GM12878 (cell line): ENCODE measurements around the gene ZNF687. TPM values are rescaled to one million over a fixed set of nuclear protein-coding genes. Genes with fewer than 3 reads are reported as not detected.

ENCODE experiments used
- FOXM1 ChIP-seq: IDR thresholded peaks from 2 replicates; pipeline ENCODE4 v1.6.1; 2012; ENCODE audit warnings: low read depth, mild to moderate bottlenecking, inconsistent platforms, low read length, moderate library complexity
- IKZF1 ChIP-seq: fragments of 450-650 bp; conservative IDR thresholded peaks from 2 replicates; pipeline ENCODE4 v1.6.1; 2017; ENCODE audit warnings: antibody characterized with exemption, mild to moderate bottlenecking
- IKZF2 ChIP-seq, 2 experiments: fragments of 450-650 bp; IDR thresholded peaks; 2 replicates each; pipeline ENCODE4 v1.6.1; 2017; ENCODE audit warnings: mild to moderate bottlenecking in 2 of 2, moderate library complexity in 2 of 2
- MTA2 ChIP-seq: fragments of 450-650 bp; IDR thresholded peaks from 2 replicates; pipeline ENCODE4 v1.6.1; 2016; ENCODE audit warnings: low read depth, mild to moderate bottlenecking, moderate library complexity
- MYC ChIP-seq: IDR thresholded peaks from 2 replicates; pipeline ENCODE4 v1.6.1; 2011; ENCODE audit warnings: mild to moderate bottlenecking, low read length, moderate library complexity, inconsistent platforms; ENCODE audit not compliant: insufficient read depth, insufficient replicate concordance, insufficient read length, severe bottlenecking
- PML ChIP-seq: IDR thresholded peaks from 2 replicates; pipeline ENCODE4 v1.6.1; 2012; ENCODE audit warnings: low read length, inconsistent platforms
- RUNX3 ChIP-seq: IDR thresholded peaks from 2 replicates; pipeline ENCODE4 v1.6.1; 2012; ENCODE audit warnings: low read length, inconsistent platforms
- polyA plus RNA-seq, 11 experiments: library from polyadenylated mRNA; depleted of rRNA in 4 of 11; unstranded in 6 of 11; stranded (reverse) in 5 of 11; fragments of >200 nt; fragmentation: Nextera tagmentation in 4 of 11; fragmentation: Illumina TruSeq in 1 of 11; extraction: Ambion mirVana in 4 of 11; extraction: Trizol in 1 of 11; gene quantifications; 1 replicate in 1 of 11; 2 replicates in 10 of 11; pipeline versions ENCODE4 v1.2.1 to v1.2.3, GENCODE V29; 2011 to 2016; ENCODE audit warnings: inconsistent platforms in 2 of 11, missing spikeins in 2 of 11, low read depth in 1 of 11
- total RNA-seq, 4 experiments: library from RNA; depleted of rRNA in 3 of 4; stranded (reverse); fragments of >200 nt in 3 of 4; fragmentation: Illumina TruSeq in 1 of 4; extraction: Trizol in 1 of 4; gene quantifications; 2 replicates each; pipeline versions ENCODE4 v1.2.1 to v1.2.3, GENCODE V29; 2013 to 2021
- TF ChIP-seq, protein P1 (sequence below): IDR thresholded peaks from 2 replicates; pipeline ENCODE4 v1.6.1; 2012; ENCODE audit warnings: low read length, inconsistent platforms
- TF ChIP-seq, protein P2 (sequence below): fragments of 450-650 bp; IDR thresholded peaks from 2 replicates; pipeline ENCODE4 v1.6.1; 2014; ENCODE audit warnings: mild to moderate bottlenecking

The ZNF687 gene
- total and polyA plus RNA-seq, 10 of the 15 experiments (the other 5 are each of a cell fraction or from before 2014, with no cell fraction given): 0.08 to 30.9 (median 9.9) TPM

GRCh38 chr1:151277249-151277648 is 4.8 kb upstream of the ZNF687 start (continued):
- TF ChIP-seq IKZF1 (0 out of 2 replicates have a peak, but pooled peaks have one; percentile 42), RUNX3 (peak; percentile 81), FOXM1 (peak; percentile 73; the same call in 1 of the 2 replicates), PML (0 out of 2 replicates have a peak, but pooled peaks have one; percentile 37), IKZF2 (IDR thresholded peaks at IDR 0.05) (peak; percentile 73 to 78), MTA2 (0 out of 2 replicates have a peak, but pooled peaks have one; percentile 36), MYC (no peak)
- TF ChIP-seq, protein P1, sequence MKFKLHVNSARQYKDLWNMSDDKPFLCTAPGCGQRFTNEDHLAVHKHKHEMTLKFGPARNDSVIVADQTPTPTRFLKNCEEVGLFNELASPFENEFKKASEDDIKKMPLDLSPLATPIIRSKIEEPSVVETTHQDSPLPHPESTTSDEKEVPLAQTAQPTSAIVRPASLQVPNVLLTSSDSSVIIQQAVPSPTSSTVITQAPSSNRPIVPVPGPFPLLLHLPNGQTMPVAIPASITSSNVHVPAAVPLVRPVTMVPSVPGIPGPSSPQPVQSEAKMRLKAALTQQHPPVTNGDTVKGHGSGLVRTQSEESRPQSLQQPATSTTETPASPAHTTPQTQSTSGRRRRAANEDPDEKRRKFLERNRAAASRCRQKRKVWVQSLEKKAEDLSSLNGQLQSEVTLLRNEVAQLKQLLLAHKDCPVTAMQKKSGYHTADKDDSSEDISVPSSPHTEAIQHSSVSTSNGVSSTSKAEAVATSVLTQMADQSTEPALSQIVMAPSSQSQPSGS: peak; percentile 91
- TF ChIP-seq, protein P2, sequence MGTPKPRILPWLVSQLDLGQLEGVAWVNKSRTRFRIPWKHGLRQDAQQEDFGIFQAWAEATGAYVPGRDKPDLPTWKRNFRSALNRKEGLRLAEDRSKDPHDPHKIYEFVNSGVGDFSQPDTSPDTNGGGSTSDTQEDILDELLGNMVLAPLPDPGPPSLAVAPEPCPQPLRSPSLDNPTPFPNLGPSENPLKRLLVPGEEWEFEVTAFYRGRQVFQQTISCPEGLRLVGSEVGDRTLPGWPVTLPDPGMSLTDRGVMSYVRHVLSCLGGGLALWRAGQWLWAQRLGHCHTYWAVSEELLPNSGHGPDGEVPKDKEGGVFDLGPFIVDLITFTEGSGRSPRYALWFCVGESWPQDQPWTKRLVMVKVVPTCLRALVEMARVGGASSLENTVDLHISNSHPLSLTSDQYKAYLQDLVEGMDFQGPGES: no peak
